Left renal cortex interstitium (tissue), 4 donors: ENCODE measurements around the gene BRD9. TPM values are rescaled to one million over a fixed set of nuclear protein-coding genes. Genes with fewer than 3 reads are reported as not detected.

Source experiments
- DNase-seq, 4 donors: peaks; one replicate each; pipeline ENCODE4 v3.0.0-alpha.2; 2013; ENCODE audit warnings: low read depth in 4 of 4, low spot score in 2 of 4, missing footprints in 1 of 4
- polyA plus RNA-seq, 4 donors: library from polyadenylated mRNA; unstranded; fragments of 120-200 nt; gene quantifications; one replicate each; pipeline ENCODE4 v1.2.1, GENCODE V29; 2013; ENCODE audit not compliant: insufficient read length in 4 of 4

The BRD9 gene
- polyA plus RNA-seq, 4 donors: 35.4 to 46.6 (median 40.9) TPM

DNA sequence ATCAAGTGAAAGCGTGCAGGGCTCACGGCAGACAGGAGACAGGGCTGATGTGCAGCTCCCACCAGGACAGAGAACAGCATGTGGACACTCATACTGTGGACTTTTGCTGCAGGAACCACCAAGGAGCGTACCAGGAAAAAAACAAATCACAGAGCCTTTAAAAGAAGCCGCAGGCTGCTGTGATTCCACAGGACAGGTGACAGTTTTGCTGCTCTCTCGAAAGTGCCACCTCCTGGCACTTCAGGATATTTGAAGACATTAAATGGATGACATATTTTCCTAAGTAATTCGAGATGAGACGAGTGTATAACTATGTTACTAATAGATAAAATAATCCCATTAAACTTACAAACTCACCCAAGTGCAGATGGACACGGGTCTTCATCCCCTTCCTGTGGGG, 71.1 kb downstream of the BRD9 start:
- no peak for DNase-seq

DNA sequence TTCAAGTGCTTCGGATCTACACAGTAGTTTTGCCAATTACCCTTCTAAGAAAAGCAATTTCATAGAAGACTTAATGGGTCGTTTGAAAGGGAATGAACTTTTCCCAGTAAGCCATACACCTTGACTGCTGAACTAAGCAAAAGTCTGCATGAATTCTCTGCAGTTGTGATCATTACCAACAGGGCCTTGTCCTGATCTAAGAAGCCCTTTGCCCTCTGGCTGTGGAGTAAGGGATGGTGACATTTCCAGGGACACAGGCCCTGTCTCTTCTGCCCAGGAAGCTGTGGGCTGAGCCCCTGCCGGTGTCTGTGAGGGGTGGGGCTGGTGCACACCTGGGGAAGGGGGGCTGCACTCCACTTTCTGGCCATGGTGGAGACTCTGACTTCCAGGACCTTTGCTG, 72.4 kb downstream of the BRD9 start:
- no peak for DNase-seq

DNA sequence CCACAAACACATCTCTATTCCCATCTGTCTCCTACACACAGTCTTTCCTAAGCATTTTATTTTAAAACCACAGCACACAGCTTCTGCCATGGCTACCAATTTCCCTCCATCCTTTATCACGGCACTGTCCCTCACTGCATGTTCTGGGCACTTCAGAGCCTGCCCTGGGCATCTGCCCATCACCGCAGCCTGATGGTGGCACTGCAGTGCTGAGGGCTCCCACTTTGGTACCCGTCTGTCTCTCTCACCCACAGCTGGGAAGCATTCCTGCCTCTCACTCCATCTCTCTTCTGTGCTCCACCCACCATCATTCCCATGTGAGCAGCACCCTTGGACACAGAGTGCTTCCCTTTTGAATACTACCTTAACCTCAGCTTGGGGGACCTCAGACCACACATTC, 73.5 kb downstream of the BRD9 start:
- DNase-seq: no peak

DNA sequence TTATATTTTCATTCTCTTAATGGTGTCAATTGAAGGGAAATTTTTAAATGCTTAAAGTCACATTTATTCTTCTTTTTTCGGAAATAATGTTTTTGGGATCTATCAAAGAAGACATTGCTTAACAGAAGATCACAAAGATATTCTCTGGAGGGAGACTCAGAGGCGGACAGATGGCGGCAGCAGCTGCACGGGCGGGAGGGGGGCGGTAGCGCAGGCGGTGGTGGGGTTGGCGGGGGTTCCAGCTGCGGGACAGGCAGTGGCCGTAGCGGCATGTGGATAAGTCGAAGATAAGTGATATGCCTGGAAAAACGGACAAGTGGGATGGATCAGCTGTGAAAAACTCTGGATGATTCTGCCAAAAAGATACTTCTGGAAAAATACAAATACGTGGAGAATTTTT, 76.4 kb downstream of the BRD9 start:
- no peak for DNase-seq

DNA sequence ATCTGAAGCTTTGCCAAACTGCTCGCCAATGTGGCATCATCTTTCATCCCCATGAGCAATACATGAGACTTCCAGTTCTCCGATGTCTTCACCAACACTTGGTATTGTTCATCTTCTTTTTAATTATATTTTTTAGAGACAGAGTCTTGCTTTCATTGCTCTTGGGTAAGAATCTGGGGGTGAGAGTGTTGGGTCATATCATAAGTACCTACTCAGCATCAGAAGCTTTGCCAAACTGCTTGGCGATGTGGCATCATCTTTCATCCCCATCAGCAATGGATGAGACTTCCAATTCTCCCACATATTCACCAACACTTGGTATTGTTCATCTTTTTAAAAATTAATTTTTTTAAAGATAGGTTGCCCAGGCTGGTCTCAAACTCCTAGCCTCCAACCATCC, 77.2 kb downstream of the BRD9 start:
- DNase-seq: no peak

Other genes starting within 250 kb of the BRD9 start
- 1 to 10 TPM; 4.1 to 5.3 (median 4.7) TPM for gene TPPP, start 199.4 kb downstream of the BRD9 start, polyA plus RNA-seq
- 10 to 100 TPM in 1 of 4 donors, 1 to 10 TPM in 3; 2.1 to 10.3 (median 4.6) TPM for gene ZDHHC11B, start 108.1 kb downstream of the BRD9 start, polyA plus RNA-seq
- 10 to 100 TPM in 2 of 4 donors, 1 to 10 TPM in 2; 3.7 to 11.1 (median 7.5) TPM for gene ZDHHC11, start 41.8 kb downstream of the BRD9 start, polyA plus RNA-seq
- gene TRIP13, start 83 bp upstream of the BRD9 start, polyA plus RNA-seq: 10 to 100 TPM; 11.5 to 14.2 (median 13.3) TPM
- 10 to 100 TPM; 18.1 to 29.4 (median 22.7) TPM for gene NKD2, start 116.0 kb upstream of the BRD9 start, polyA plus RNA-seq
- gene SLC12A7, start 219.3 kb upstream of the BRD9 start, polyA plus RNA-seq: 10 to 100 TPM; 28.8 to 48.2 (median 41.8) TPM